ENCODE measurements around the gene PCSK1N.
A peak's percentile ranks its signal among the peaks of the same experiment; 100 is the strongest.
"Not testable (repeated sequence)": the region's sequence is repeated elsewhere in the genome, so short reads cannot be mapped to it uniquely, and the experiment has no call there.

PCSK1N gene

DNA sequence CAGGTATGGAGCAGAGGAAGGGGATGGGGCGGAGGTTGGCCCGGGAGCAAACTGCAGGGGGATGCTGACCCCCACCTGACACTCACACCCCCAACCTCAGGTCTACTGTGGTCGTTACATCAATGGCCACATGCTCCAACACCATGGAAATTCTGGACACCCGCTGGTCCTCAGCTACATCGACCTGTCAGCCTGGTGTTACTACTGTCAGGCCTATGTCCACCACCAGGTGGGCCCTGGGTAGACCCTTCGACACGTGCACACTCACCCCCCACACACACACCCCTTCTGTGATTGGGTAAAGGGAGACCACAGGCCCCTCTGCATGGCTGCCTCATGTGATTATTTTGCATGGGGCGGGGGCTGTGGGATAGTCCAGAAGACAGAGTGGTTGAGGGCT is 11.3 kb downstream of the PCSK1N start:
- no peak for DNase-seq (ENCODE audit: low read depth in 2 of 2, low spot score in 1 of 2)

DNA sequence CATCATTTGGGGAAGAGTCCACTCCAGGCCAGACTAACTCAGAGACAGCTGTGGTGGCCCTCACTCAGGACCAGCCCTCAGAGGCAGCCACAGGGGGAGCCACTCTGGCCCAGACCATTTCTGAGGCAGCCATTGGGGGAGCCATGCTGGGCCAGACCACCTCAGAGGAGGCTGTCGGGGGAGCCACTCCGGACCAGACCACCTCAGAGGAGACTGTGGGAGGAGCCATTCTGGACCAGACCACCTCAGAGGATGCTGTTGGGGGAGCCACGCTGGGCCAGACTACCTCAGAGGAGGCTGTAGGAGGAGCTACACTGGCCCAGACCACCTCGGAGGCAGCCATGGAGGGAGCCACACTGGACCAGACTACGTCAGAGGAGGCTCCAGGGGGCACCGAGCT is 12.4 kb downstream of the PCSK1N start:
- no peak for DNase-seq (ENCODE audit: low read depth in 2 of 2, low spot score in 1 of 2)

DNA sequence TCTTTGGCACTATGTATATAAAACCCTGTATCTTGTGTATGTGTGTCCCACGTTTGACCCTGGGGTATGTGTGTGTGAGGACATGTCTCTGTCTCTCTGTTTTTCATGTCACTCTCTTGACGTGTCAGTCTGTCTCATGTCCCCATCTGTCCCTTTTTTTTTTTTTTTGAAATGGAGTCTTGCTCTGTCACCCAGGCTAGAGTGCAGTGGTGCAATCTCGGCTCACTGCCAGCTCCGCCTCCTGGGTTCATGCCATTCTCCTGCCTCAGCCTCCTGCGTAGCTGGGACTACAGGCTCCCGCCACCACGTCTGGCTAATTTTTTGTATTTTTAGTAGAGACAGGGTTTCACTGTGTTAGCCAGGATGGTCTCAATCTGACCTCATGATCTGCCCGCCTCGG is 16.0 kb downstream of the PCSK1N start:
- not testable (repeated sequence) for DNase-seq (ENCODE audit: low read depth in 2 of 2, low spot score in 1 of 2)

DNA sequence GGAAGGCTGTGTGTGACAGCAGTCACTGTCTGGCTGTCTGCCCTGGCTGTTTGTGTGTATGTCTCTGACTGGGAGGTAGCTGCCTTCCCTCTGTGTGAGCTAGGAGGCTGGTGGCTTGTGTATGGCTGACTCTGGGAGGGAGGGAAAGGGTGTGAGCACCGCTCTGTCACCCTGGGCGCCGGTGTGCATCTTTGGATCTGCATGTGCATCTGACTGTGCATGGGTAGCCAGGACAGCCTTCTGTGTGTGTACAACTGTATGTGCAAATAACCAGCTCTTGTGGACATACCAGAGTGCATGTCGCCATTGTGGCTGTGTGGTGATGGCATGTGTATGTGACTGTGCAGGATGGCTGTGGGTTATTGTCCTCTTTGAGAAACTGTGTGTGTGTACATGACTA is 16.5 kb downstream of the PCSK1N start:
- no peak for DNase-seq (ENCODE audit: low read depth in 2 of 2, low spot score in 1 of 2)

DNA sequence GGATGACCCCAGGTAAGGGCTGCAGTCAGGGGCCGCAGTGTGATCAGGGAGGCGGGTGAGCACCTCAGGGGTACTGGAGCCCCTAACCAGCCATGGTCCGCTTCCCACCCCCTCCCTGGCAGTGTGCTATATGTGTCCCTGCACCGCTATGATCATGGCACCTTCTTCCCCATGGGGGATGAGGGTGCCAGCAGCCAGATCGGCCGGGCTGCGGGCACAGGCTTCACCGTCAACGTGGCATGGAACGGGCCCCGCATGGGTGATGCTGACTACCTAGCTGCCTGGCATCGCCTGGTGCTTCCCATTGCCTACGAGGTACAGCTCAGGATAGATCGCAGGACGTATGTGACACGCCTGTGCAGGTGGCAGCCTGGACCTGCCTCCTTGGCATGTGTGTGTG is 17.3 kb downstream of the PCSK1N start:
- DNase-seq (ENCODE audit: low read depth in 2 of 2, low spot score in 1 of 2) = no peak

DNA sequence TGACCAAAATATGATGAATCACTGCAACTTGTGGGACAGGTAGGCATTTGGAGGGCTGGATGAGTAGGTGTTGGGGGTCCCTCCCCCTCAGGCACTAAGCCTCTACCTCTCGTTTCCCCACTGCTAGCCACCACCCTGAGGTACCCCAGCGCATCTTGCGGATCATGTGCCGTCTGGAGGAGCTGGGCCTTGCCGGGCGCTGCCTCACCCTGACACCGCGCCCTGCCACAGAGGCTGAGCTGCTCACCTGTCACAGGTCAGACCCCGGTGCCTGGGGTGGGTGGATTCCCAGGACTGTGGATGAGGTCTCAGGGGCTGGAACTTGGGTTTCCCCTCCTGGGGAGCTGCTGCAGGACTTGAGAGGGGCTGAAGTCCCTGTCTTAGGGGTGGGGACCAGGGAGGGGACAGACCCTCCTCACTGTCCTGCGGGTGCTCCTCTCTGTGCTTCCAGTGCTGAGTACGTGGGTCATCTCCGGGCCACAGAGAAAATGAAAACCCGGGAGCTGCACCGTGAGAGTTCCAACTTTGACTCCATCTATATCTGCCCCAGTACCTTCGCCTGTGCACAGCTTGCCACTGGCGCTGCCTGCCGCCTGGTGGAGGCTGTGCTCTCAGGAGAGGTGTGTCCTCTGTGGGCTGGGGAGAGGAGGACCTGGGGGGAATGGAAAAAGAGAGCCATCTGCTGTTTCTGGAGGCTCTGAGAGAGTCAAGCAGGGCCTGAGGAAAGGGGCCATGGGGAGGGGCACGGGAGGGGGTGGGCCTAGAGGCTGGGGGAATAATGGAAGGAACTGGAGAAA is 19.2 kb downstream of the PCSK1N start:
- DNase-seq (ENCODE audit: low read depth in 2 of 2, low spot score in 1 of 2) = no peak

DNA sequence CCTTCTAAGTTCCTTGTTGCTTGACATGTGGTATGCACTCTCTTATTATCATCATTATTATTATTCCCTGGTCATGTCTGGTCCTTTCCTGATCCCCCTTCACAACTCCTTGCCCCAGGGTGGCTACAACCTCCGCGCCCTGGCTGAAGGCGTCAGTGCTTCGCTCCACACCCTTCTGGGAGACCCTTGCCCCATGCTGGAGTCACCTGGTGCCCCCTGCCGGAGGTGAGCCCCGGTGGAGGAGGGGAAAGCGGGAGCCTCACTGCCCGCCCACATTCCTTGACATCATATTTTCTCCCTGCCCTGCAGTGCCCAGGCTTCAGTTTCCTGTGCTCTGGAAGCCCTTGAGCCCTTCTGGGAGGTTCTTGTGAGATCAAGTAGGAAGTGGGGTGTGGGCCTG is 20.1 kb downstream of the PCSK1N start:
- DNase-seq (ENCODE audit: low read depth in 2 of 2, low spot score in 1 of 2) = no peak

DNA sequence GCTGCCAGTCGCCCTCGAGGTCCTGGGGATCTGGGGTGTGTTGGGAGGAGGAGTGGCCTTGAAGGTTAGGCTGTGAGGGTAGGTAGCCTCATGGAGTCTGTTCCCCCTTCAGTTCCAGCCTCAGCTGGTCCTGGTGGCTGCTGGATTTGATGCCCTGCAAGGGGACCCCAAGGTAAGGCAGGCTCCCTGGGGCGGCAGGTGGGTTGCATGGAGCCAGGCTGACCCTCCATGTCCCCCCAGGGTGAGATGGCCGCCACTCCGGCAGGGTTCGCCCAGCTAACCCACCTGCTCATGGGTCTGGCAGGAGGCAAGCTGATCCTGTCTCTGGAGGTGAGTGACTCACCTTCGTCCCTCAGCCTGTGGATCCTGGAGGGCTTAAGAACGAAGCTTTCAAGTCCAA is 20.7 kb downstream of the PCSK1N start:
- no peak for DNase-seq (ENCODE audit: low read depth in 2 of 2, low spot score in 1 of 2)

DNA sequence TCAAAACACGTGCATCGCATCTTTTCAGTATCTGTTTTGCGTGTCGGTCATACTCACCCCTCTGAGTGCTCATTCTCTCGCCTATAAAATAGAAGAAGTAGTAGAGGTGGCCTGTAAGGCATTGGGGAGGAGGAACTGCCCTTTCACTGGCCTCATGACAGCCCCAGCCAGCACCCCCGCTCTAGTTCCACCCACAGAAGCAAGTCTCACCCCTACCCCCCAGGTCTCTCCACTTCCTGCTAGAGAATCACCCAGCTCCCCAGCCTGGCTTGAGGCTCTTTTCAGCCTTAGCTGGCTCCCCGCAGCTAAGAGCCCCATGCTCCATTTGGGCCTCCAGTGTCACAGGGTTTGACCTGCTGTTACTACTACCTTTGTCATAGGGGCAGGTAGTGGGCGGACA is 21.8 kb downstream of the PCSK1N start:
- DNase-seq (ENCODE audit: low read depth in 2 of 2, low spot score in 1 of 2) = no peak

DNA sequence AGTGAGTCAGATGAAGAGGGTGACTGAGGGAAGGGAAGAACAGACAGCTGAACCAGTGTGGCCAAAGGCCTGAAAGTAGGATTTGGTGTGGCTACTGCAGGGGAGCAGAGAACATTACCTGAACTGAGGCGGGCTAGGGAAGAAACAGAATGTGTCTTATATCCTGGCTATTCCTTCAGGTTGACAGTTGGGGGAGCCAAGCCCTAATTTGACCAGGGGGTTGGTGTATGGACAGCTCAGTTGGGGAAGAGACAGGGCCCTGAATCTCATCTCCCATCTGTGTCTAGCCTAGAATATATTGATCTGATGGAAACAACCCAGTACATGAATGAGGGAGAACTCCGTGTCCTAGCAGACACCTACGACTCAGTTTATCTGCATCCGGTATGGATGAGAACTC is 29.3 kb downstream of the PCSK1N start:
- no peak for DNase-seq (ENCODE audit: low read depth in 2 of 2, low spot score in 1 of 2)

DNA sequence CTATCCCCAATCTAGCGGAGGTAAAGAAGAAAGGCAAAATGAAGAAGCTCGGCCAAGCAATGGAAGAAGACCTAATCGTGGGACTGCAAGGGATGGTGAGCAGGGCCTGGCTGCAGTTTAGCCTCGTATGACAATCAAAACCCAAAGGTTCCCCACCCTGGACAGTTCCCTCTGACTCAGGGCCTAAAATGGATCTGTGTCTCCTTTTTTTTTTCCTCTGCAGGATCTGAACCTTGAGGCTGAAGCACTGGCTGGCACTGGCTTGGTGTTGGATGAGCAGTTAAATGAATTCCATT is 32.6 kb downstream of the PCSK1N start:
- no peak for DNase-seq (ENCODE audit: low read depth in 2 of 2, low spot score in 1 of 2)

DNA sequence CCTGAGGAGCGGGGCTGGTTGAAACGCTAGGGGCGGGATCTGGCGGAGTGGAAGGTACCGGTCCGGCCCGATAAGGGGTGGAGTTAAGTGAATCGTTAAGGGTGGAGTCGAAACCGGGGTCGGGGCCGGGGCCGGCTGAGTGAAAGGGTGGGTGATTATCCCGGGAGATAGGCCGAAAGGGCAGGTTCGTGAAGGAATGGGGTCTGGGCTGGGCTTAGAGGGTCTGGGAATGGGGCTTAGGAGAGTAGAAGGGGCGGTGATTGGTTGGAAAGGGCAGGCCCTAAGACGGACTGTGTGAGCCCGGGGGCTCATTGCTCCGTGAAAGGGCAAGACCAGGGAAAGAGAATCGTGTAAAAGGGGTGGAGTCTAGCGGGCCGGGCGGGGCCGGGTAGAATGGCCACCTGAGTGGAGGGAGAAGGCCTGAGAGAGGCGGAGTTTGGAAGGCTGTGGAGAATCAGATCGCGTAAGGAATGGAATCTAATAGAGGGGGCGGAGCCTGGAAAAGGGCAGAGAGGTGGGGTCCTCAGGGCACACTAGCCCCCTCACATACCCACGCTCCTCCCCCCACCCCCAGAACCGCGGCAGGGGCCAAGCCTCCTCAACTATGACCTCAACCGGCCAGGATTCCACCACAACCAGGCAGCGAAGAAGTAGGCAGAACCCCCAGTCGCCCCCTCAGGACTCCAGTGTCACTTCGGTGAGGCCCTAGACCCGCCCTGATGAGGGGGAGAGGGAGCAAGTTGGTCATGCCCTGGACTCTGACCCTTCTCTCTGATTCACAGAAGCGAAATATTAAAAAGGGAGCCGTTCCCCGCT is 33.1 kb downstream of the PCSK1N start:
- peak in 1 of 2 donors; percentile 29 for DNase-seq (ENCODE audit: low read depth in 2 of 2, low spot score in 1 of 2)

DNA sequence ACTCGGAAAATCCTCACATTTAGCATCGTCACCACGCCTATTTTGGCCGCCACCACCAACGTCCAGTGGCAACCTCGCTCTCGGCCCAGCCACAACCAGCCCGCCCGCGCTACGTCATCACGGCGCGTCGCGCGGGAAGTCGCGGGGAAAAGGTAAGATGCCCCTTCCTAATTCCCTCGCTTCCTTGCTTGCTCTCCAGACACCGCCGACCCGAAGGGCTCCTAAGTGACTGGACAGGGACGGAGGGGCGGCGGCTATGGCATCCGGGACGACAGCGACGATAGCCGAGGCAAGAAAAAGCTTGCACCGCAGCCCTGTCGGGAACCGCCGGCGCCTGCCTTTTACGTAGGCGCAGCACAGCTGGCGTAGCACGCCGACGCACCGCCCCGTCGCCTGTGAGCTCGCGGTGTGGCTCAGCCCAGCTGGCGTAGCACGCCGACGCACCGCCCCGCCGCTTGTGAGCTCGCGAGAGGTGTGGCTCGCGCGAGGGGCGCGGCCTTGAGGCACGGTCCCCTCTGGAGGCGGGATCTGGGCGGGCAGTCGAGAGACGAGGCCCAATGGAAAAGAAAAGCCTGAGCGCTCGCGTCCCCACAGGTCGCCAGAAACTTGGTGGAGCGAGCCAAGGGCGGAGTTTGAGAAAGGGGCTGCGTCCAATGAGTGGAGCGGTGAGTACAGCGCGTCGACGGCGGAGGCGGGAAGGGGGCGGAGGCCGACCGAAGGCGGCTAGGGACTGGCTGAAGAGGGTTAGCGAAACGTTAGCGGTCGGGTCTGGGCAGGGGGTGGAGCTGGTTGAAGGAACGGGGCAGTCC is 33.9 kb downstream of the PCSK1N start, which contains the start of gene HDAC6:
HDAC6 (plus strand) TSS at position 788 of the 809 bp plus-strand sequence. CDS start 626 bp downstream, outside the sequence.
- peak; percentile 78 to 90 for DNase-seq (ENCODE audit: low read depth in 2 of 2, low spot score in 1 of 2)

DNA sequence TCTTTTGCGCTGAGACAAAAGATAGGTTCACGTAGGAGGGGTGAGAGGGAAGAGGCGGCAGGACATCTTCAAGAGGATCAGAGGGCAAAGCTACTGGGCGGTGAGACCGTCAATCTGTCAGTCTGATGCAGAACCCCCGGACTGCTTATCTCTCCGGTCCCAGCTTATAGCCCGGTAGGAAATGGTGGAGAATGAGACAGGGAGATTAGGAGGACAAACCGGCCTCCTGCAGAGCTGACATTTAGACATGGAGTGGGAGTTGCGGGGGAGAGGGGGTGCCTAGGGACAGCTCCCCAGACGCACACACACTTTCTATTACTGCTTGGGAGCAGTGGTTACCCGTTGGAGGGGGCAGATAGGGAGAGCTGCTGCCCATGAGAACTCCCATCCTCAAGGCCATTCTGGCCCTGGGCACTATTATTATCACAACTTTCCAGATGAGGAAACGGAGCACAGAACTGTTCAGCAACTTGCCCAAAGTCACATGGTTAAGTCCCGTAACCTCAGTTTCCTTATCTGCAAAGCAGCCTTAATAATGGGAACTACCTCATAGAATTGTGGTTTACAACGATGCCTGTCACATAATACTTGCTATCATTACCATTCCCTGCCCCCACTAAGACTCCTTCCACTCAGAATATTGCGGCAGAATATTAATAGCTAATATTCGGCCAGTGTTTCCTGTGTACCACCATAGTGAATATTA is 34.7 kb downstream of the PCSK1N start:
- no peak for DNase-seq (ENCODE audit: low read depth in 2 of 2, low spot score in 1 of 2)

DNA sequence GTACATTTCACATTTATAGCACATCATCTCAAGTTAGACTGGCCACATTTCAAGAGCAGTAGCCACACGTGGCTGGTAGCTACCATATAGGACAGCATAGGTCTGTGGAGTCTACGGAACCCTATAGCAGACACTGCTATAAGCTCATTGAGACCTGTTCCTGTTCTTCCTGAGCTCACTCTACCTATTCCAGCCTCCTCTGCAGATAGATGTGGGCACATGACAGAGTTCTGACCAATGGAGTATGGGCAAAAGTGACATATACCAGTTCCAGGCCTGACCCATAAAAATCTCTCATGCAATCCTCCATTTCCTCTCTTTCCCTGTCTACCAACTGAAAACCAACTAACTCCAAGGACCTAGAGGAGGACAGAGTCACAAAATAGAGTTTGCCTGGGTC is 37.1 kb downstream of the PCSK1N start:
- DNase-seq (ENCODE audit: low read depth in 2 of 2, low spot score in 1 of 2) = no peak

DNA sequence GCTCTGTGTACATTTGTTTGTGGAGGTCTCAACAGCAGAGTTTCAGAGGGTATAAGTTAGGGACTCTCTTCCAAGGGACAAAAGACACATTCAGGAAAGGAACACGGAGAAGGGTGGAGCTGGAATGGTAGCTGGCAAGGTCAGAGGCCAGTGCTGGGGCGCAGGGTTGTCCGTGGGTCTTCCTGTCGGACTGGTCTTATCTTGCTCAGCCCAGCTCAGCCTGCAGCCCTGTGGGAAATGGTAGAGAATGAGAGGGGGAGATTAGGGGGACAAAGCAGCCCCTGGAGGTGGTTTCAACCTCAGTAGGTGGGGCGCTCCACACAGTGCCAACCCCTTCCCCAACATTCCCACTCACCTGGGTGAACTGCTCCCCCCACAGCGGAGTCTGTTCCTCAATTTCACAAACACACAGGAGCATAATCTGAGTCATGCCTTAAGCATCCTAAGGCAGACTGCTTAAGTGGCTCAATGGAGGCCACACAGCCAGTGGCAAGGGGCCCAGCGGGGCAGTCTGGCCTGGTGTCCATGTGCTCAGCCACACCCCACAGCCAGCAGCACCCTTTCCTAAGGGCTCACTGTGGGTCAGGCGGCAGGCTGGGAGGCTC is 40.4 kb downstream of the PCSK1N start:
- no peak for DNase-seq (ENCODE audit: low read depth in 2 of 2, low spot score in 1 of 2)

DNA sequence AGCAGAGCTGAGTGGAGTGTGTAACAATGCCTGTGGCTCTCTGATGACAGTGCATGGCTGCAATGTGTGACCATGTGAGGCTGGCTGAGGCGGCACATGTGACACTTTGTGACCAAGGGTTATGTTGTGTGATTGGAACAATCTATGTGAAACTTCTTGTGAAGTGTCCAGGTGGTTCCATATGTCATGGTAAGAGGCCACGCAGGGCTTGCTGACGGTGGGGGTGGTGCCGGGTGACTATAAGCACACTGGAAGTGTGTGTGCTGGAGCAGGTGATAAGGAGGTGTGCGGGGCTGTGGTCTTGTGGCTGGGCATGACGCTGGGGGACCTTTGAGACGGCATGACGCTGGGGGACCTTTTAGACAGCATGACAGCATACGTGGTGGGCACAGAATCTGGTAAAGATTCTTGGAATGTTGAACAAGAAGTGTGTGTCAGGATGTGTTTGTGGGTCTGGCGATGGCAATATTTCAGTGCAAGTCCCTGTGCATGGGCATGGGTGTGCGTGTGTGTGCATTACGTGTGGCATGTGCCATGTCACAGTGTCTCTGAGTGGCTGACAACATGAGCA is 41.0 kb downstream of the PCSK1N start:
- DNase-seq (ENCODE audit: low read depth in 2 of 2, low spot score in 1 of 2) = no peak

DNA sequence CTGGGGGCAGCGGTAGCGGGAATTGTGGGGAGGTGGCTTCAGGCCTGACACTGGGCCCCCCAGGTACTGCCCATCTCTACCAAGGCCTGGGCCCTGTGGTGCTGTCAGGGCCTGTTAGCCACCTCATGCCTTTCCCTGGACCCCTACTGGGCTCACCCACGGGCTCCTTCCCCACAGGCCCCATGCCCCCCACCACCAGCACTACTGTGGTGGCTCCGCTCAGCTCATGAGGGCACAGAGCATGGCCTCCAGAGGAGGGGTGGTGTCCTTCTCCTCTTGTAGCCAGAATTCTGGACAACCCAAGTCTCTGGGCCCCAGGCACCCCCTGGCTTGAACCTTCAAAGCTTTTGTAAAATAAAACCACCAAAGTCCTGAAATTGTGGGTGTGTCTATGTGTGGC is 41.5 kb downstream of the PCSK1N start:
- DNase-seq (ENCODE audit: low read depth in 2 of 2, low spot score in 1 of 2) = no peak

DNA sequence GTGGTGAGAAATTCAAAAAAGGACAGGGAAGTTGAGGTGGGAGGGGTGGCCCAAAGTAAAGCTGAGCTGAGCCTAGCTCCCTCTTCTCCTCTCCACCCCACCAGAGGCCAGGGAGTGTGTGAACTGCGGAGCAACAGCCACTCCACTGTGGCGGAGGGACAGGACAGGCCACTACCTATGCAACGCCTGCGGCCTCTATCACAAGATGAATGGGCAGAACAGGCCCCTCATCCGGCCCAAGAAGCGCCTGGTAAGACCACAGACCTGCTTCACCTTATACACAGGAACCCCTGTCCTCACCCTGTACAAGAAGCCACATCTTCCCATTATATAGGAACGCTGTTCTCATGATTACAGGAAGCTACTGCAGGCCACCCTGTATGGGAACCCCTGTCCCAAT is 43.2 kb downstream of the PCSK1N start:
- no peak for DNase-seq (ENCODE audit: low read depth in 2 of 2, low spot score in 1 of 2)

DNA sequence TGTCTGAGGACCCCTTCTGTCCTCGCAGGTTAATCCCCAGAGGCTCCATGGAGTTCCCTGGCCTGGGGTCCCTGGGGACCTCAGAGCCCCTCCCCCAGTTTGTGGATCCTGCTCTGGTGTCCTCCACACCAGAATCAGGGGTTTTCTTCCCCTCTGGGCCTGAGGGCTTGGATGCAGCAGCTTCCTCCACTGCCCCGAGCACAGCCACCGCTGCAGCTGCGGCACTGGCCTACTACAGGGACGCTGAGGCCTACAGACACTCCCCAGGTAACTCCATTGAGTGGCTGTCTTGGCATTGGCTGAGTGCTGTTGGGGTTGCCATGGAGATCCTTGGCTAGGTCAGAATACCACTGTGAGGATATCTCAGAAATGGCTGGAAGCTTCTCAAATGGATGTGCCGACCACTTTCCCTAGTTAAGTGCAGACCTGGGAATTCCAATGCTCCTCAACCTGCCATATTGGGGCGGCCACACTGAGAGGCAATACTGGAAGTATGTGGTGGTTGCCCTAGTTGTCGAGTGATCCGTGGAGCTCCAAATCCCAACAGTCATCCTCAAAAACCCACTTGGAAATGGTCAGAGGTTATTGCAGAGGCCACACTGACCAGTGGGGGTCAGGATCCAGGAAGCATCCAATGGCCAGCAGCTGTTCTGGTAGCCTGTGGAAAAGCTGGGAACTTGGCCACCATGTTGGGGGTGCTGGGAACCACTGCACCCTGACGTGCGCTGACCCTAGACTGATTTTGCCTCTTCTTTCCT is 44.2 kb downstream of the PCSK1N start:
- DNase-seq (ENCODE audit: low read depth in 2 of 2, low spot score in 1 of 2) = no peak
